ENCODE data around the gene KCNA10. TPM values are rescaled to one million over a fixed set of nuclear protein-coding genes. Genes with fewer than 3 reads are reported as not detected.

The KCNA10 gene
- total RNA-seq, 1 donor from 2014 or later, result not detected

- H3K27me3 Mint-ChIP-seq (ENCODE audit: low read depth, unreplicated experiment), result peaks cover 47% of the 10 kb centered on the region
- H3K4me3 ChIP-seq (ENCODE audit: insufficient read depth, low read depth, low read length), result no peak overlapping the region
- DNase-seq (ENCODE audit: low read depth) (peak; percentile 26), FAIRE-seq (no peak)
- no peaks in the 10 kb centered on the region for H3K27me3 ChIP-seq (ENCODE audit: insufficient read depth, low read length)
- no peak overlapping the region for H3K4me3 Mint-ChIP-seq (ENCODE audit: unreplicated experiment)
- H3K9me3 ChIP-seq (ENCODE audit: insufficient read depth, low read depth, low read length), result no peaks in the 10 kb centered on the region
- no peaks in the 10 kb centered on the region for H3K9me3 Mint-ChIP-seq (ENCODE audit: unreplicated experiment)
- no peaks in the 10 kb centered on the region for H3K4me1 ChIP-seq (ENCODE audit: insufficient read depth, low read length)
- H2AFZ ChIP-seq (ENCODE audit: low read depth, low read length), result no peak overlapping the region
- H3K79me2 ChIP-seq (ENCODE audit: insufficient read depth, low read length), result no peaks in the 10 kb centered on the region
- no peaks in the 10 kb centered on the region for H4K20me1 ChIP-seq (ENCODE audit: insufficient read depth, low read length)
- no peak overlapping the region for H3K27ac Mint-ChIP-seq (ENCODE audit: unreplicated experiment)
- H3K4me2 ChIP-seq (ENCODE audit: low read length), result no peak overlapping the region
- no peak overlapping the region for H3K9ac ChIP-seq (ENCODE audit: low read length)
- no peak for TF ChIP-seq EZH2 (IDR thresholded peaks at IDR 0.05; ENCODE audit: insufficient read depth, low read length)
- no peak for TF ChIP-seq CTCF (IDR thresholded peaks at IDR 0.05; ENCODE audit: insufficient read depth, low read depth, low read length)
- H3K27ac ChIP-seq (ENCODE audit: low read depth, low read length), result no peak overlapping the region
- H3K4me1 Mint-ChIP-seq (ENCODE audit: low read depth, unreplicated experiment), result no peaks in the 10 kb centered on the region
- no peaks in the 10 kb centered on the region for H3K36me3 Mint-ChIP-seq (ENCODE audit: low read depth, unreplicated experiment)
- no peaks in the 10 kb centered on the region for H3K36me3 ChIP-seq (ENCODE audit: insufficient read depth, low read length)
These were observed 23.8 kb upstream of the KCNA10 start for GRCh38 chr1:110542725-110543124.

GRCh38 chr1:110541906-110542395 is 23.0 kb upstream of the KCNA10 start:
- no peak overlapping the region for H3K27ac Mint-ChIP-seq (ENCODE audit: unreplicated experiment)
- FAIRE-seq, result no peak
- H3K4me3 ChIP-seq (ENCODE audit: insufficient read depth, low read depth, low read length), result no peak overlapping the region
- no peaks in the 10 kb centered on the region for H3K4me1 ChIP-seq (ENCODE audit: insufficient read depth, low read length)
- H3K4me3 Mint-ChIP-seq (ENCODE audit: unreplicated experiment), result no peak overlapping the region
- no peaks in the 10 kb centered on the region for H3K9me3 Mint-ChIP-seq (ENCODE audit: unreplicated experiment)
- H4K20me1 ChIP-seq (ENCODE audit: insufficient read depth, low read length), result no peaks in the 10 kb centered on the region
- H3K4me2 ChIP-seq (ENCODE audit: low read length), result no peak overlapping the region
- no peaks in the 10 kb centered on the region for H3K36me3 Mint-ChIP-seq (ENCODE audit: low read depth, unreplicated experiment)
- H3K27me3 ChIP-seq (ENCODE audit: insufficient read depth, low read length), result peaks cover 3% of the 10 kb centered on the region
- H3K36me3 ChIP-seq (ENCODE audit: insufficient read depth, low read length), result no peaks in the 10 kb centered on the region
- no peaks in the 10 kb centered on the region for H3K79me2 ChIP-seq (ENCODE audit: insufficient read depth, low read length)
- no peak overlapping the region for H2AFZ ChIP-seq (ENCODE audit: low read depth, low read length)
- no peaks in the 10 kb centered on the region for H3K4me1 Mint-ChIP-seq (ENCODE audit: low read depth, unreplicated experiment)
- no peak overlapping the region for H3K9ac ChIP-seq (ENCODE audit: low read length)
- H3K9me3 ChIP-seq (ENCODE audit: insufficient read depth, low read depth, low read length), result no peaks in the 10 kb centered on the region
- no peak overlapping the region for H3K27ac ChIP-seq (ENCODE audit: low read depth, low read length)
- H3K27me3 Mint-ChIP-seq (ENCODE audit: low read depth, unreplicated experiment), result peaks cover 51% of the 10 kb centered on the region
- DNase-seq (ENCODE audit: low read depth), result no peak
- no peak for TF ChIP-seq EZH2 (IDR thresholded peaks at IDR 0.05; ENCODE audit: insufficient read depth, low read length)
- TF ChIP-seq CTCF (IDR thresholded peaks at IDR 0.05; ENCODE audit: insufficient read depth, low read depth, low read length), result no peak

- no peak overlapping the region for H3K4me3 Mint-ChIP-seq (ENCODE audit: unreplicated experiment)
- H4K20me1 ChIP-seq (ENCODE audit: insufficient read depth, low read length), result no peaks in the 10 kb centered on the region
- no peaks in the 10 kb centered on the region for H3K9me3 ChIP-seq (ENCODE audit: insufficient read depth, low read depth, low read length)
- no peak for TF ChIP-seq EZH2 (IDR thresholded peaks at IDR 0.05; ENCODE audit: insufficient read depth, low read length)
- TF ChIP-seq CTCF (IDR thresholded peaks at IDR 0.05; ENCODE audit: insufficient read depth, low read depth, low read length), result no peak
- H3K27me3 Mint-ChIP-seq (ENCODE audit: low read depth, unreplicated experiment), result peaks cover 47% of the 10 kb centered on the region
- no peak overlapping the region for H3K4me2 ChIP-seq (ENCODE audit: low read length)
- no peak overlapping the region for H3K27ac Mint-ChIP-seq (ENCODE audit: unreplicated experiment)
- no peaks in the 10 kb centered on the region for H3K36me3 ChIP-seq (ENCODE audit: insufficient read depth, low read length)
- no peaks in the 10 kb centered on the region for H3K4me1 ChIP-seq (ENCODE audit: insufficient read depth, low read length)
- H3K27me3 ChIP-seq (ENCODE audit: insufficient read depth, low read length), result peaks cover 4% of the 10 kb centered on the region
- no peak overlapping the region for H3K9ac ChIP-seq (ENCODE audit: low read length)
- no peaks in the 10 kb centered on the region for H3K9me3 Mint-ChIP-seq (ENCODE audit: unreplicated experiment)
- H3K79me2 ChIP-seq (ENCODE audit: insufficient read depth, low read length), result no peaks in the 10 kb centered on the region
- H3K4me3 ChIP-seq (ENCODE audit: insufficient read depth, low read depth, low read length), result no peak overlapping the region
- peaks cover under 1% of the 10 kb centered on the region for H3K4me1 Mint-ChIP-seq (ENCODE audit: low read depth, unreplicated experiment)
- FAIRE-seq (no peak), DNase-seq (ENCODE audit: low read depth) (no peak)
- no peak overlapping the region for H3K27ac ChIP-seq (ENCODE audit: low read depth, low read length)
- no peaks in the 10 kb centered on the region for H3K36me3 Mint-ChIP-seq (ENCODE audit: low read depth, unreplicated experiment)
- H2AFZ ChIP-seq (ENCODE audit: low read depth, low read length), result no peak overlapping the region
These were observed 22.1 kb upstream of the KCNA10 start for GRCh38 chr1:110540891-110541685.

Data from astrocyte (in vitro differentiated cells and primary cell).